ENCODE data around the gene ATAT1. TPM values are rescaled to one million over a fixed set of nuclear protein-coding genes. Genes with fewer than 3 reads are reported as not detected.

ATAT1 gene
- total and polyA plus RNA-seq, 9 of the 15 experiments (the other 6 are each of a cell fraction or from before 2014, with no cell fraction given), result 0.65 to 5.8 (median 1.6) TPM

GRCh38 chr6:30679765-30680535 lies 53.3 kb downstream of the ATAT1 start (continued):
- TF ChIP-seq, protein P1, sequence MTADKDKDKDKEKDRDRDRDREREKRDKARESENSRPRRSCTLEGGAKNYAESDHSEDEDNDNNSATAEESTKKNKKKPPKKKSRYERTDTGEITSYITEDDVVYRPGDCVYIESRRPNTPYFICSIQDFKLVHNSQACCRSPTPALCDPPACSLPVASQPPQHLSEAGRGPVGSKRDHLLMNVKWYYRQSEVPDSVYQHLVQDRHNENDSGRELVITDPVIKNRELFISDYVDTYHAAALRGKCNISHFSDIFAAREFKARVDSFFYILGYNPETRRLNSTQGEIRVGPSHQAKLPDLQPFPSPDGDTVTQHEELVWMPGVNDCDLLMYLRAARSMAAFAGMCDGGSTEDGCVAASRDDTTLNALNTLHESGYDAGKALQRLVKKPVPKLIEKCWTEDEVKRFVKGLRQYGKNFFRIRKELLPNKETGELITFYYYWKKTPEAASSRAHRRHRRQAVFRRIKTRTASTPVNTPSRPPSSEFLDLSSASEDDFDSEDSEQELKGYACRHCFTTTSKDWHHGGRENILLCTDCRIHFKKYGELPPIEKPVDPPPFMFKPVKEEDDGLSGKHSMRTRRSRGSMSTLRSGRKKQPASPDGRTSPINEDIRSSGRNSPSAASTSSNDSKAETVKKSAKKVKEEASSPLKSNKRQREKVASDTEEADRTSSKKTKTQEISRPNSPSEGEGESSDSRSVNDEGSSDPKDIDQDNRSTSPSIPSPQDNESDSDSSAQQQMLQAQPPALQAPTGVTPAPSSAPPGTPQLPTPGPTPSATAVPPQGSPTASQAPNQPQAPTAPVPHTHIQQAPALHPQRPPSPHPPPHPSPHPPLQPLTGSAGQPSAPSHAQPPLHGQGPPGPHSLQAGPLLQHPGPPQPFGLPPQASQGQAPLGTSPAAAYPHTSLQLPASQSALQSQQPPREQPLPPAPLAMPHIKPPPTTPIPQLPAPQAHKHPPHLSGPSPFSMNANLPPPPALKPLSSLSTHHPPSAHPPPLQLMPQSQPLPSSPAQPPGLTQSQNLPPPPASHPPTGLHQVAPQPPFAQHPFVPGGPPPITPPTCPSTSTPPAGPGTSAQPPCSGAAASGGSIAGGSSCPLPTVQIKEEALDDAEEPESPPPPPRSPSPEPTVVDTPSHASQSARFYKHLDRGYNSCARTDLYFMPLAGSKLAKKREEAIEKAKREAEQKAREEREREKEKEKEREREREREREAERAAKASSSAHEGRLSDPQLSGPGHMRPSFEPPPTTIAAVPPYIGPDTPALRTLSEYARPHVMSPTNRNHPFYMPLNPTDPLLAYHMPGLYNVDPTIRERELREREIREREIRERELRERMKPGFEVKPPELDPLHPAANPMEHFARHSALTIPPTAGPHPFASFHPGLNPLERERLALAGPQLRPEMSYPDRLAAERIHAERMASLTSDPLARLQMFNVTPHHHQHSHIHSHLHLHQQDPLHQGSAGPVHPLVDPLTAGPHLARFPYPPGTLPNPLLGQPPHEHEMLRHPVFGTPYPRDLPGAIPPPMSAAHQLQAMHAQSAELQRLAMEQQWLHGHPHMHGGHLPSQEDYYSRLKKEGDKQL (CRISPR knock-in tag; IDR thresholded peaks at IDR 0.05; ENCODE audit: borderline replicate concordance), result 0 out of 2 replicates have a peak, but pooled peaks have one; percentile 29
- no peak for TF ChIP-seq MEIS2 (IDR thresholded peaks at IDR 0.05; ENCODE audit: partially characterized antibody)
- TF ChIP-seq, protein P2, sequence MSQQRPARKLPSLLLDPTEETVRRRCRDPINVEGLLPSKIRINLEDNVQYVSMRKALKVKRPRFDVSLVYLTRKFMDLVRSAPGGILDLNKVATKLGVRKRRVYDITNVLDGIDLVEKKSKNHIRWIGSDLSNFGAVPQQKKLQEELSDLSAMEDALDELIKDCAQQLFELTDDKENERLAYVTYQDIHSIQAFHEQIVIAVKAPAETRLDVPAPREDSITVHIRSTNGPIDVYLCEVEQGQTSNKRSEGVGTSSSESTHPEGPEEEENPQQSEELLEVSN (IDR thresholded peaks at IDR 0.05; ENCODE audit: borderline replicate concordance in 1 of 2, extremely low read depth in 1 of 2, insufficient read depth in 1 of 2, insufficient read length in 1 of 2, low read depth in 1 of 2, low read length in 1 of 2, poor library complexity in 1 of 2, severe bottlenecking in 1 of 2), result no peak
- TF ChIP-seq, protein P3, sequence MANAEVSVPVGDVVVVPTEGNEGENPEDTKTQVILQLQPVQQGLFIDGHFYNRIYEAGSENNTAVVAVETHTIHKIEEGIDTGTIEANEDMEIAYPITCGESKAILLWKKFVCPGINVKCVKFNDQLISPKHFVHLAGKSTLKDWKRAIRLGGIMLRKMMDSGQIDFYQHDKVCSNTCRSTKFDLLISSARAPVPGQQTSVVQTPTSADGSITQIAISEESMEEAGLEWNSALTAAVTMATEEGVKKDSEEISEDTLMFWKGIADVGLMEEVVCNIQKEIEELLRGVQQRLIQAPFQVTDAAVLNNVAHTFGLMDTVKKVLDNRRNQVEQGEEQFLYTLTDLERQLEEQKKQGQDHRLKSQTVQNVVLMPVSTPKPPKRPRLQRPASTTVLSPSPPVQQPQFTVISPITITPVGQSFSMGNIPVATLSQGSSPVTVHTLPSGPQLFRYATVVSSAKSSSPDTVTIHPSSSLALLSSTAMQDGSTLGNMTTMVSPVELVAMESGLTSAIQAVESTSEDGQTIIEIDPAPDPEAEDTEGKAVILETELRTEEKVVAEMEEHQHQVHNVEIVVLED (CRISPR knock-in tag; IDR thresholded peaks at IDR 0.05), result no peak

Data from K562 (cell line).